T-helper 1 cell treated with Interleukin-12 subunit alpha and Interleukin-12 subunit beta and Interleukin-4 antibody, amounts not matched to agents 30 ng/mL and 1 ng/mL, for 36 hours (primary cell): ENCODE results near the gene ABTB2. TPM values are rescaled to one million over a fixed set of nuclear protein-coding genes. Genes with fewer than 3 reads are reported as not detected.

Source experiments
- intact Hi-C: fragments of 100-400 bp; cut with micrococcal nuclease; formaldehyde crosslinking; loops from one replicate; pipeline ENCODE4 v1.15.1; 2024
- total RNA-seq: library from RNA; stranded (reverse); gene quantifications from 2 replicates; pipeline ENCODE4 v1.2.3, GENCODE V29; 2022

Gene ABTB2
- total RNA-seq, 1 donor from 2014 or later: 8.3 TPM

DNA sequence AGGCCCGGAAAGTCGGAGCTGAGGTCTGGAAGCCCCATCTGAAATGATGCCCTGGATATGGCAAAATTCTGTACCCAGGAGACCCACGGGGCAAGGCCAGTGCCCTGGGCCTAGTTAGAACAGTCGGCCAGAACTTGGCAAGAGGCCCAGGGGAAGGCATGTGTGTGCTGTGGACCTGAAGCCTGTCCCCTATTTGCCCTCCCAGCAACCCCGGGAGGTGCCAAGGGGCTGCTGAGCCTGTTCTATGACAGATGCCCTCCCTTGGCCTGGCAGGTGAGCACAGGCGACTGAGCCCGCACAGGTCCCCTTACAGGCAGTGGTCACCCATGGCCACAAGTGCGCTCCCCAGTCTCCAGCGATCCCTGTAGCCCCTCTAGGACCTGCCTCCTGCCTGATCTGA, 200.6 kb downstream of the ABTB2 start:
- intact Hi-C loops: loop anchor here (5.0 kb wide), 1 partner anchor 160 kb away; no protein-coding TSS in a partner anchor

DNA sequence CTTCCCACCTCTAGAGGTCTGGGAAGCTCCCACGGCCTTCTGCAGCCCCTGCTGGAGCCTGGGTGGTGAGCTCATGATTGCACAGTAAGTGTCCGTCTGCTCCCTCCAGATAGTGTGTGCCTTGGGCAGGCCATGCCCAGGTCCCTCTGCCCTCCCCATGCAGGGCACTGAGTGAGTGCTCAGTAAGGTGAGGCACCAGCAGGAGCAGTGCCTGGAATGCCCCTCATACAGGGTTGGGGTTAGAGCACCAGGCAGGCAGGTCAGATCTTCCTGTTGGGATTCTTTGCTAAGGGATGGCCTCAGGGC, 202.1 kb downstream of the ABTB2 start:
- intact Hi-C loops: loop anchor here (5.0 kb wide), 1 partner anchor 158 kb away; no protein-coding TSS in a partner anchor

DNA sequence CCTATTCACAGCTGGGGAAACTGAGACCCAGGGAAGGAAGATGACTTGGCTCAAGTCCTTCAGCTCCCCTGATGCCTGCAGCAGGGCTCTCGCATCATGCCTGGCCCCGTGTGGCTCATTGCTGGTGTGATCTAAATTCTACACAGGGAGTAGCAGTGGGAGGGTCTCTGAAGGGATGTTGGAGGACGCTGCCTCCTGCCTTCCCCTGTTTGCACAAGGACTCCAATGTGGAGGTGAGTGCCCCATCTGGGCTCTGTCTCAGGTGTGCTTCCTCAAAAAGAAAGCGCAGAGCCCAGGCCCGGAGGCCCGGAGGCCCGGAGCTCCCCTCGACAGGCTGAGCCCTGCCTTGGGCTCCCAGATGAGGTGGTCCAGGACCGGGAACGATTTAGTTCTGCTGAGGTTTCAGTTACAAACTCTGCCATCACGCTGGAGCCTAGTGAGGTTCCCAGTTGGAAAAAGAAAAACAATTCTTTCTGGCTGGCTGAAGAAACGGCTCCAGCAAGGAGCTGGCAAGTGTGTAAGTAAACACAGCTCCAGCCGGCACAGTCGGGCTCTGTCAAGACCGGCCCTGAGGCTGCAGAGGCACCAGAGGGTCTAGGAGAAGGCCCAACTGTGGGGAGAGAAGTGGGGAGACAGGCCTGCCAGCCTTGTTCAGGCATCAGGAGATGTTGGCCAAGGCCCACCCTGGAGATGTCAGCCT, 202.6 kb downstream of the ABTB2 start:
- intact Hi-C loops: loop anchor here (5.0 kb wide), 1 partner anchor 158 kb away; no protein-coding TSS in a partner anchor

DNA sequence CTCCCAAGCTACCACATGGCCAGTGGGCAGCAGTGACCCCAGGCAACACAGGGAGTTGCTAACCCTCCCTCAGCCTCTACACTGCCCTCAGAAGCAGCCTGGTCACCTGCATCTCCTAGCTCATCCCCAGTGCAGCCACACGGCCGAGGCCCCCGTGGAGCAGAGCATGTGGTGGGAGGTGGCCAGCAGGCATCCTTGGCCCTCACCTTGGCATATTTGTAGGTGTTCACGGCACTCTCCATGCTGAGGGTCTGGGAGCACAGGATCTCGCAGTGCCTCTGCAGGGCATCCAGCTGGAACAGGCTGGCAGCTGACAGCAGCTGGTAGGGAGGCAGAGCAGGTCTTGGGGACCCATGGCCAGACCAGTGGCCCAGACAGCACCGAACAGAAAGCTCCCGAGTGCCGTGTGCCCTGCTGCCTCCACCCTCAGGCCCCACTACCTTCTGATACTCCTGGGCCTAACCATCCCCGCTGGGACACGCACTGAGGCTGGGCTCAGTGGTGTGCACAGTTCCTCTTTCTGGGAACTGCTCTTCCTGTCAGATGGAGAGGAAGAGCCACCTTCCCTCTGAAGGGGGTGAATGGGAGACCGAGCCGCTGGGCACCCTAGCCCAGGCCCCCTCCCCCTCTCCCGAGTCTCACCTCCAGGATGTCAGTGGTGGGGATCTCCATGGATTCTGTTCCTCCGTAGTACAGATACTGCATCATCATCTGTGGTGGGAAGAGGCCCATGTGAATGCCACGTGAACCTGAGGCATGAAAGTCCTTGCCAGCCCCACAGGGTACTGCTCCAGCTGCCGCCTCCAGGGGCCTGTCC, 203.5 kb downstream of the ABTB2 start:
- intact Hi-C loops: no loop called here

DNA sequence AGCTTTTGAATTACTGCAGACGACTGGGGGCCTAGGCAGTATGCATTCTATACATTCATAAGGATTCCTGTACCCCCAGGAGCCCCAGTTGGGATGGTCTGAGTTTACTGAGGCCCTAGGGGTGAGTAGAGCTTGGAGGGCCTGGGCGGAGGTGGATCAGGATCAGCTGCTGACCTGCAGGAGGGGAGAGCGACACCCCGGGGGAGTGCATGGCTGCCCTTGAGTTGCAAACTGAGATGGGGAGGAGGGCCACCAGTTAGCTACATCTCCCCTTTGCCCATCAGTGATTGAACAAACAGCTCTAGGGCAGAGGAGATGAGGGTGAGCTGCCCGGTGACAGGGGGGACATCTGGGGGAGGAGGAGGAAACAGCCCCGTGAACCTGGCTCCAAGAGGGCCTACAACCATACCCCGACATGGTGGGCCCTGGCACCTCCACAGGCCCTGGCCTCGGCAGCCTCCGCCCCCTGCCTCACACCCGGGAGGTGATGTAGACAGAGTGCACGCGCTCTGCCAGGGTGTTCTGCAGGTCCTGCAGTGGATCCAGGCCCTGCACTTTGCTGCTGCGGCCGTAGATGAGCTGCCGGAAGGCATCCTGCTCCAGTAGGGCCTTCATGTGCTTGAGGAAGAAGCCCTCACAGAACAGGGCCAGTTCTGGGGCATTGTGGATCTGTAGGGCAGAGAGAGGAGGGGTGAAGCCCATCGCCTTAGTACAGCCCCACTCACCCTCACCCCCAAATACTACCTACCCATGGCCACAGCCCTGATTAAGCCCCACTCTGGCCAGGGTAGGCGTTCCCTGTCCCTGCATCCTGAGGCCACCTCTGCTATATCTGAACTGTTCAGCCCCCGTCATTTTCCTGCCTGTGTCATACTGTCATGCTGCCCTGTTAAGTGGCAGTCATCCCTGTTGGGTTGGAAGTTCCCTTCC, 205.6 kb downstream of the ABTB2 start:
- intact Hi-C loops: loop anchor here (1.0 kb wide), 1 partner anchor 207 kb away; no protein-coding TSS in a partner anchor

DNA sequence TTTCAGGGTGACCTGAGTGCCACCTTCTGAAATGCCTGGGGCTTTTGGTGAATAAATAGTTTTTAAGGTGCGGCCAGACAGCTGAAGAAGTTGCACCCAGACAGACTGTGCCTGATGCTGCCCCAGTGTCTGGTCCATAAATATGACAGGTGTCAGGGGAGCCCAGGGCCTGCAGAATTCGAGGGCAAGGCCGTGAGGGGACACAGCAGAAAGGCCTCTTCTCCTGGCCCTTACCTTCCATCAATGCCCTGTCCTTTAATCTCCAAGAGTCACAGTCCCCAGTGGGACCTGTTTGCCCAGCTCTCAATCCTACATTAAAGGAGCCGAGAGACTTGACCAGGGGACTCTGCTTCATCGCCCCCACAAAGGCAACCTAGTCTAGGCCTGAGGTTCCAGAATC, 206.6 kb downstream of the ABTB2 start:
- intact Hi-C loops: loop anchor here (1.0 kb wide), 1 partner anchor 208 kb away; no protein-coding TSS in a partner anchor

DNA sequence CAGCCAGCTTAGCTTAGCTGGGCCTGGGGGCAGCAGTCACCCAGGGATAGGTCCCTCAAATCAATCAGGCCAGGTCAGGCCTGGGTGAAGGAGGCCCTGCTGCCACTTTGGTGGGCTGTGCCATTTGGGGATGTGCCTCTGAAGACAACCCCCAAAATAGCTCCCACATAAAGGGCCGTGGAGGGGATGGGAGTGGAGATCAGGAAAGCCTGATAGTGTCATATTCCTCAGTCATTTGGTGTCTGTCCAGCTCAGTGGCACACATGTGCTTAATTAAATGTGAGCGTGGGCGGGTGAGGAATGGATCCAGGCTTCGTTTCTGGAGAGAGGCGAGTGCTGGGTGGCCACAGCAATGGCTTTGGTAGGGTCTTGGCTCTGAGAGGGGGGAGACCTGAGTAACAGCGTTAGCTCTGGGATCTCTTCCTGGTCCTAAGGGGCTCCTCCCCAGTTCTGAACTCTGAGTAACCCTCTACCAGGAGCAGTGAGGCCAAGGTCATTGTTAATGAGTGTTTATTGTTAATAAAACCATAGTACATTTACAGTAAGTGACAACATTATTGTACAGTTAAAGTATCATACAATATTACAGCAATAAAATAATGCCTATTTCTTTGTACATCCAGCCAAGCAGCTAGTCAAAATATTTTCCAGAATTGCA, 207.2 kb downstream of the ABTB2 start:
- intact Hi-C loops: loop anchor here (1.0 kb wide), 1 partner anchor 209 kb away; no protein-coding TSS in a partner anchor

DNA sequence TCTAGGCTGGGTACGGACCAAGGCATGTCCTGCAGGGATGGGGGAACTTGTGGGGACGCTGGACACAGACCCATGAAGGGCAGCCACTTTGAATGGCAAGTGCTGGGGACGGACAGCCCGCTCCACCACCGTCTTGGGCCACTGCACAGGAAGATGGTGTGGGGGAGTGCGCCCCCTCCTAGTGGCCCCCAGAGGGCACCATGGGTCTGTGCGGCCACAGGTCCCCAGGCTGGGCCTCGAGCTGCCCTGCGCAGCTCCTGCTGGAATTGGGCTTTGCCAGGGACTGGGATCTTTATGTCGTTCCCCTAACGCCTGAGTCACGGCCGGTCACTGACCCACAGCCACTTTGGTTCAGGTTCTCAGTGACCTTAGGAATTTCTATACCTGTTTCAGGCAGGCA, 208.0 kb downstream of the ABTB2 start:
- intact Hi-C loops: no loop called here

DNA sequence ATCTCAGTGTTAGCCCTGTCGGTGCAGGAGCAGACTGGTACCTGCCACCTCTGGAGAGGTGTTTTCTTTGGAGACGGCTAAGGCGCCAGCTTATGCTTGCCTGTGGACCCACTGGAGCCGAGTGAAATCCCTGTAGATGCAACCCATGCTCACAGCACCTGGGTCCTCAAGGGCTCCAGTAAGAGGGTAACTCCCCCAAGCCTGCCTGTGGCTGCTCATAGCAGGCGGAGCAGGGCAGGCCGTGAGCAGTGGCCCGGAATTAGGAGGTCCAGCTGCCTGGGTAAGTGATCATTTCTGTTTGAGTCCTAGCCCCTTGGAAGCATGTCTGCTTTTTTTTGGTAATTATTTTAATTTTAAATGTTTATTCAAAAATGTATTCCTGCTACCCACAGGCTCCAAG, 208.5 kb downstream of the ABTB2 start:
- intact Hi-C loops: no loop called here

DNA sequence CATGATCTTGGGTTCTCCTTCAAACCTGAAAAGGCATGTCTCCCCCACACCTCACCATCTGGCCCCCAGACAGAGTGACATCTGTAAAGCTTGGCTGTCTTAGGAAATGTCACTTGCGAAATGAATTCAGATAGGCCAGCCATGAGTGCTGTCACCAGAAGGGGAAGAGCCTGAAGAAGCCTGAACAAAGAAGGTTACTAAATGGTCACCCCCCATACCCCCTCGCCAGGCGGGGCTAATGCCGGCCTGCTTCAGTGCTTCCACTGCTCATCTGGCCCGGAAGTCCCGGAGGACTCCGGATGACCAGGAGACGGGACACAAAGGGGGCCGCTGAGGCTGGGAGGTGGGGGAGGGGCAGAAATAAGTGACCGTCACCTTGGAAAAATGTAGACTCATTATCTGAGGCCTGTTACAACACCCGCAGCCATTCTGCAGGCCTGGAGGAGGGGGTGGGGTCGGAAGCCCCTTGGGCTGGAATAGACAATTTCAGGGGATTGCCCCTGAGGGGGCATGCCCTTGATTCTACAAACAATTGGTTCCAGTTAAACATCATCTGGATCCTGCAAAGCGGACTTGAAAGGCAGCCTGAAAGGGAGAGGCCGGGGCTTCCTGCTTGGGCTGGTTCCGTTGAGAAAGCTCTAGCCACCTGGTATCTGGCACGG, 209.2 kb downstream of the ABTB2 start:
- intact Hi-C loops: no loop called here

DNA sequence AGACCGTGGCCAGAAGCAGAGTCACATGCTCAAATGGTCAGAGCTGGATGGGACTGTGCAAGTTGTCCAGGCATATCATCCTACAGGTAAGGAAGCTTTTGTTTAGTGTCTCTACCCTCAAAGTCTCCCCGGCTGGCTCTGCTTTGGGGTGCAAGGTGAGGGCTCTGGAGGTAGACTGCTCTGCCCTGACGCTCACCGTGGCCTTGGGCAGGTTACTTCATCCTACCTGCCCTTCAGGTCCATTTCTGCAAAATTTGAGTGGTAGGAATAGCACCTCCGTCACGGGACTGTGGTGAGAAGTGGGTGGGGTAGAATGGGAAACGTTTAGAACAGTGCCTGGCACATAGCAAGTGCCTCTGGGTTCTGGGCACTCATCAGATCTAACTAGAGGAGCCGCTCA, 210.2 kb downstream of the ABTB2 start:
- intact Hi-C loops: no loop called here

DNA sequence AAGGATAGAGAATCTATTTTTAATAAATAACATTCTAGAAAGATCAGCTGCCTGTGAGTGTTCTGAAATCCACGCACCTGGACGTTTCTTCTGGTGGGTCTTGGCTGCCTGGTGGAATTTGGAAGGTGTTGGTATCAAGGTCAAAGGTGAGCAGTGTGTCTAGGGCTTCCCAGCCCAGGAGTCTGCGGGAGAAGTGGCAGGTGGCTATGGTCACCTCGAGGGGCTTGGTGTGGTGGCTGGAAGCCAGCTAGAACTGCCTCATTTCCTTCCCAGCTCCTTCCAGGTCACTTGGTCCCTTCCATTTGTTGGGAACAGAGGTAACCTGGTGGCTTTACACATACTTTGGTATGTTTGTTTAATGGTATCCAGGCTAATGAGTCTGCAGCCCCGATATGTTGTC, 210.9 kb downstream of the ABTB2 start:
- intact Hi-C loops: no loop called here

DNA sequence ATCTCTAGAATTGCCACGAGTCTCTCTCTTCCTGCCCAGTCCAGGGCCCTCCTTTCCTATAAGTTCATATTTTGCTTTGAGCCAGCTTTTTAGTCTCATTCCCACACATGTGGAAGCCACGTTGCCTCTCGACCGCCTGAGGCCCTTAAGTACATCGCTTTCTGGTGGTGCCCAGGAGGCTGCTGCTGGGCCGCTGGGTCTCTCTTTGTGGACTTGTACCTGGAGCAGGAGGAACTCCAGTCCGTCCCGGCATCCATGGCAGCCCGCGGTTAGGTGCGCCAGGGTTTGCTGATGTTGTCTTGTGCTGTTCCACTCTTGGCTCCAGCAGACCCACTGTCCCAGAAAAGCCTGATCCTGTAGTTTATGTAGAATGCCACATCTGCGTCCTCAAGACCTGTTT, 211.4 kb downstream of the ABTB2 start:
- intact Hi-C loops: no loop called here

DNA sequence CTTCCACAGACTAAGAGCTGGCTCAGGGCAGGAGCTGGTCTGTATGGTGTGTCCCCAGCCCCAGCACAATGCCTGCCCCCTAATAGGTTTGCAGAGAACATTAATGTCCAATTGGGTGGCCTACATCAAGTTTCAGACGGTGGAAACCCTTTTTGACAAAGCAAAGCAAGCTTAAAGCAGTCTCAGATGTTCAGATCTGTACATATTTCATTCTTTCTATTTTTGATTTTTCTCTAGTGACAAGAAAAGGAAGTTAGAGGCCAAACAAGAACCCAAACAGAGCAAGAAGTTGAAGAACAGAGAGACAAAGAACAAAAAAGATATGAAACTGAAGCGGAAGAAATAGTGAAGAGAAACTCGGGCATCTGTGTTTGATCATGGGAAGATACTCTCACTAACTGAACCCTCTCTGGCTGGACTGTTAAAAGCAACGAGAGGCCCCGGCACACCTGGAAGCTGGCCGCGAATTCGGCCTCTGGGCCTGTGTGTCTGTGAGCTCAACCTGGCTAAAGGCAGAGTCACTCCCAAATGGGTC, 211.9 kb downstream of the ABTB2 start:
- intact Hi-C loops: no loop called here

DNA sequence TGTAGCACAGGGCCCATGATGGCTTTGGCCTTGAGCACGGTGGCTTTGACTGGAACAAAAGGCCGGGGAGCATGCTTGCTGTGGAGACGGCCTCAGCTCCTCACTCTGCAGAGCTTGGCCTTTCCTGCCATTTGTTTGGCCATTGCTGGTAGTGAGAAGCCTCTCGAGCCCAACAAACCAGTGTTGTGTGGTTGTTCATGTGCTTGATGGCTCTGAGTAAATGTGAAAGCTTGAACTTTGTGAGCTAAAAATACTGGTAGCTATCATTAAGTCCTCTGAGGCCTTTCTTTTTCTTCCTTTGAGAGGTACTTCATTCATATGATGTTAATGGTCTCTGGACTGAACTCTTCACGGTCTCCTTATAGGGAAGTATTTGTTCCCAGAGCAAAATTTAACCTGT, 212.7 kb downstream of the ABTB2 start:
- intact Hi-C loops: no loop called here

DNA sequence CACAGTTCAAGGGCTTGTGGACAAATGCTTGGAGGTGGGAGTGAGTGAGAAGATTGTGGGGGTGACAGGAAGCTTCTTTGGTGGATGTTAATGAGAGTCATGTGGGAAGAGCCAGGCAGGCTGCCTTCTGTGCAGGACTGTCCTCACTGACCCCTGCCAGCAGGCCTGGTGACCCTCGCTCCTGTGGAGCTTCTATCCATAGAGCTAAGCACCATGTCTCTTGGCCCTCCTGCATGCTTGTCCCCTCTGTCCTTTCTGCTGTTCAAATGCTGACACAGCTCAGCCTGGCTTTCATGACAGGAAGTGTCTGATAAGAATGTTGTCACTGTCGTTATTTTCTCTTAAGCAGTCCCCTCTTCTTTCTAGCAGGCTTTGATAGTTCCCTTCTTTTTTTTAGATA, 214.8 kb downstream of the ABTB2 start:
- intact Hi-C loops: no loop called here

DNA sequence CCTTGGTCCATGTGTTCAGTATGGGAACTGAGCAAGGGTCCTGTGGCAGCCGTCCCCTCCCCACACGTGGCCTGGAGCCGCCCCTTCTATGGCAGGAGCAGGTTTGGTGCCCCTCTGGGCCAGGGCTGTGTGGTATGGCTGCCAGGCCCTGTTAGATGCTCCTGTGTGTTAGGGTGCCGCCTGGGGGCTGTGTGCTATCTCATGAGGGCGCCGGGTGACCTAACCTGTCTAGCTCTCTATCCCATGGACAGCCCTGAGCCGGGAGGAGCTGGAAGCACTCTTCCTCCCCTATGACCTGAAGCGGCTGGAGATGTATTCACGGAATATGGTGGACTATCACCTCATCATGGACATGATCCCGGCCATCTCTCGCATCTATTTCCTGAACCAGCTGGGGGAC, 217.7 kb downstream of the ABTB2 start:
- intact Hi-C loops: no loop called here

DNA sequence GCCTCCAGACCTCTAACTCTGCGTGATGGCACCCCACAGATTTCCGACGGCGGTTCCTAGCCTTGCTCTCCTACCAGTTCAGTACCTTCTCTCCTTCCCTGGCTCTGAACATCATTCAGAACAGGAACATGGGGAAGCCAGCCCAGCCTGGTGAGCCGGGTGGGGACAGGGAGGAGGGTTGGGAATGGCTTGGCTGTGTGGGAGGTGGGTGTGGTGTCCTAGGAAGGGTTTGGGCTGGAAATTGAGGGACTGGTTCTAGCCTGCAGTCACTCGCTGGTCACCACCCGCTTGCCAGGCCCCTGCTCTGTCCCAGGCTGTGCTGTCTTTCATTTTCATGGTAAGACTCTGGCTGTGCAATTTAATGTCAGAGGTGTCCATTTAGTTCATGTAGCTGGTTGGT, 218.5 kb downstream of the ABTB2 start:
- intact Hi-C loops: no loop called here

DNA sequence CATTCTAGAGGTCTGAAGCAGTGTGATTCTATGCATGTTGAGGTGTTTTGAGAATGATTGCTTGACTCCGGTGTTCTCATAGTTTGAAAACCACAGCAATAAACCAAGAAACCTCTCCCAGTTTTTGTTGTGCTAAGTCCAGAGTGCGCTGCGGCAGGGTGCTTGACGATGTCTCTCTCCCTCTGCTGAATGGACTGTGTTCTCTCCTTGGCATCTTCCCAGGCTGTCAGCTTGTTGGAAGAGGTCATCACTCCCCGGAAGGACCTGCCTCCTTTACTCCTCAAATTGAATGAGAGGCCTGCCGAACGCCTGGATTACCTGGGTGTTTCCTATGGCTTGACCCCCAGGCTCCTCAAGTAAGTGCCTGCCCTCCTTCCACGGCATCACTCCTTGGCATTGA, 221.4 kb downstream of the ABTB2 start:
- intact Hi-C loops: no loop called here

DNA sequence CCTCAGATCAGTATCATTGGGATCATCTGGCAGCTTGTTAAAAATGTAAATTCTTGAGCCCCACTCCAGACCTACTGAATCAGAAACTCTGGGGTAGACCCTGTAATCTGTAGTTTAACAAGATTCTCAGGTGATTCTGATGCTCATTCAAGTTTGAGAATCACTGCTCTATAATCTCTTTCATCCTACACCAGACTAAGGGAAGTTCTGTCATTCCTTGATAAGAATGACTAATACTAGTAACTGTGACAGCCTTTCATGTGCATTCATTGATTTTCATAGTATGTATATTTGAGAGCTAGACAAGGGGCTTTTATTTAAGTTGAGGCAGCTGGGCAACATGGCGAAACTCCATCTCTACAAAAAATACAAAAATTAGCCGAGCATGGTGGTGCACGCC, 222.4 kb downstream of the ABTB2 start:
- intact Hi-C loops: no loop called here
